ENCODE results near the gene COPS7A.

DNA sequence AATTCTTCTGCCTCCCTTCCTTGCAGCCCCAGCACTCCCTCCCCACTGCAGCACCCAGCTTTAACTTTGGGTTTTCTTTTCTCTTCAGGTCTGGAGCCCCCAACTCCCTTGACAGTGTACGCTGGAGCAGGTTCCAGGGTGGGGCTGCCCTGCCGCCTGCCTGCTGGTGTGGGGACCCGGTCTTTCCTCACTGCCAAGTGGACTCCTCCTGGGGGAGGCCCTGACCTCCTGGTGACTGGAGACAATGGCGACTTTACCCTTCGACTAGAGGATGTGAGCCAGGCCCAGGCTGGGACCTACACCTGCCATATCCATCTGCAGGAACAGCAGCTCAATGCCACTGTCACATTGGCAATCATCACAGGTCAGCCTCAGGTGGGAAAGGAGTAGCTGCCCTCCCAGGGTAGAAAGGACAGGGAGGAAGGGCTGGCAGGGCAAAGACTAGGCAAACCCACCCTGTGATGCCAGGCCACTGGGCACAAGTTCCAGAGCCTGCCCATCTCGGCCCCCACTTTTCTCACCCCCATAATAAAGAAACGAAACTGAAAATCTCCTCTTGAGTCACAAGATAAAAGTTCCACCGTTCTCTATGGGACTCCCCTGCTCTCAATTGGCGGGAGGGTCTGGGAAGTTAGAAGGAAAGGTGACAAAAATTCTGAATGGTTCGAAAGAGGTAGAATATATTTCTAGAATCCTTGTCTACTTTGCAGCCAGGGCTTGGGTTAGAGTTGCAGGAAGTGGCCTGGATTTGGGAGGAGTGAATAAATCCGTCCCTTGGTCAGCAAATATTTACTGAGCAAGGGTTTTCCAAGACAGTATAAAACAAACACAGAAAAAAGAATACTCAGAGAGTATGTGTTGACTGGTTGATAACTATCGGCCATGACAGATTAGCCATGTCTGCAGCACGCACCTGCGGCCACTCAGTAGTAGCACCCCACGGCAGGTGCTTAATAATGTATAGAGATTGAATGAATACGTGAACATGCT is 51.6 kb downstream of the COPS7A start:
- TF ChIP-seq YY1 (IDR thresholded peaks at IDR 0.05; ENCODE audit: insufficient read depth, insufficient read length) = no peak
- no peak for TF ChIP-seq ZNF274 (IDR thresholded peaks at IDR 0.05; ENCODE audit: low read depth, low read length)
